Spleen (tissue), 11 donors: Measurements from ENCODE around the gene DYDC1. TPM values are rescaled to one million over a fixed set of nuclear protein-coding genes. Genes with fewer than 3 reads are reported as not detected.

Experiments
- DNase-seq: peaks from one replicate; pipeline ENCODE4 v3.0.0-alpha.2; 2020
- H3K27ac ChIP-seq, 8 donors: fragments of 200-600 bp; sonication (generic) in 7 of 8; 1 replicate in 4 of 8; 2 replicates in 4 of 8; pipeline versions ENCODE4 v1.5.0 to v1.8.0; 2016 to 2021; ENCODE audit warnings: inconsistent platforms in 4 of 8, mild to moderate bottlenecking in 4 of 8, moderate library complexity in 1 of 8
- H3K27me3 ChIP-seq, 7 donors: fragments of 200-600 bp; sonication (generic) in 6 of 7; replicated peaks in 1 of 7; 1 replicate in 4 of 7; 2 replicates in 3 of 7; pipeline versions ENCODE4 v1.5.0 to v1.8.0; 2016 to 2021; ENCODE audit warnings: inconsistent platforms in 3 of 7, mild to moderate bottlenecking in 1 of 7
- H3K36me3 ChIP-seq, 6 donors: fragments of 200-600 bp; sonication (generic) in 5 of 6; 1 replicate in 4 of 6; 2 replicates in 2 of 6; pipeline versions ENCODE4 v1.5.0 to v1.8.0; 2016 to 2021; ENCODE audit warnings: inconsistent platforms in 2 of 6
- H3K4me1 ChIP-seq, 6 donors: fragments of 200-600 bp; sonication (generic) in 5 of 6; 1 replicate in 3 of 6; 2 replicates in 3 of 6; pipeline versions ENCODE4 v1.5.0 to v1.8.0; 2016 to 2021; ENCODE audit warnings: inconsistent platforms in 3 of 6
- H3K4me3 ChIP-seq, 8 donors: fragments of 200-600 bp; sonication (generic) in 7 of 8; 1 replicate in 4 of 8; 2 replicates in 4 of 8; pipeline versions ENCODE4 v1.5.0 to v1.8.0; 2016 to 2021; ENCODE audit warnings: inconsistent platforms in 4 of 8, mild to moderate bottlenecking in 4 of 8, moderate library complexity in 2 of 8
- H3K9me3 ChIP-seq, 8 donors: fragments of 200-600 bp; sonication (generic) in 7 of 8; 1 replicate in 4 of 8; 2 replicates in 4 of 8; pipeline versions ENCODE4 v1.5.0 to v1.8.0; 2016 to 2021; ENCODE audit warnings: inconsistent platforms in 4 of 8
- POLR2A ChIP-seq, 3 donors: fragments of 450-650 bp; IDR thresholded peaks; one replicate each; pipeline ENCODE4 v1.5.1; 2017; ENCODE audit warnings: antibody characterized with exemption in 3 of 3, mild to moderate bottlenecking in 1 of 3
- POLR2AphosphoS5 ChIP-seq, 3 donors: sonication (generic); formaldehyde crosslinking; IDR thresholded peaks; one replicate each; pipeline ENCODE4 v1.5.1; 2017; ENCODE audit warnings: antibody characterized with exemption in 3 of 3
- WGBS, 5 donors: extraction: QIAGEN DNeasy Blood & Tissue Kit in 3 of 5; methylation state at CpG; one replicate each; pipeline versions ENCODE4 v1.1.5 to v1.1.7; 2013 to 2018; 5-methylcytosine and 5-hydroxymethylcytosine counted together
- intact Hi-C: fragments of 100-400 bp; cut with DNase I; formaldehyde crosslinking; loops from one replicate; pipeline ENCODE4 v1.15.0; 2023; ENCODE audit warnings: low total_unique reads
- polyA plus RNA-seq, 3 donors: library from polyadenylated mRNA; stranded (reverse); fragments of 200-250 nt; gene quantifications; one replicate each; pipeline ENCODE4 v1.2.1, GENCODE V29; 2013
- total RNA-seq, 7 donors: library from RNA; depleted of rRNA in 3 of 7; stranded (reverse); fragments of >200 nt in 3 of 7; fragmentation: NEBNext Ultra II Directional in 4 of 7; extraction: Animal tissue kit (Norgen Biotek cat#: 25700) in 4 of 7; gene quantifications; one replicate each; pipeline versions ENCODE4 v1.1.0 to v1.2.1, GENCODE V29; 2016 to 2021
- TF ChIP-seq, protein P1 (sequence below), 11 experiments: fragments of 200-600 bp in 7 of 11; fragments of 450-650 bp in 4 of 11; sonication (generic) in 4 of 11; IDR thresholded peaks in 8 of 11; conservative IDR thresholded peaks in 3 of 11; 1 replicate in 7 of 11; 2 replicates in 4 of 11; pipeline versions ENCODE4 v1.4.0 to v1.8.0; 2016 to 2021; ENCODE audit warnings: antibody characterized with exemption in 11 of 11, inconsistent platforms in 4 of 11, mild to moderate bottlenecking in 1 of 11
- donor health status: healthy with polysubstance abuse.
- donor health status: DM: no; HTN: no; CAD: no; lungs with moderate emphysema.
- donor health status: DM: no; HTN: no; CAD: no.
- donor health status: Bipolar disorder and iron deficiency.
- donor health status: healthy.
- donor health status: DM: no; HTN: no; CAD: no.
- donor health status: DM: yes; HTN: yes; CAD: no.

DYDC1 gene
- total and polyA plus RNA-seq, 10 donors = not detected

DNA sequence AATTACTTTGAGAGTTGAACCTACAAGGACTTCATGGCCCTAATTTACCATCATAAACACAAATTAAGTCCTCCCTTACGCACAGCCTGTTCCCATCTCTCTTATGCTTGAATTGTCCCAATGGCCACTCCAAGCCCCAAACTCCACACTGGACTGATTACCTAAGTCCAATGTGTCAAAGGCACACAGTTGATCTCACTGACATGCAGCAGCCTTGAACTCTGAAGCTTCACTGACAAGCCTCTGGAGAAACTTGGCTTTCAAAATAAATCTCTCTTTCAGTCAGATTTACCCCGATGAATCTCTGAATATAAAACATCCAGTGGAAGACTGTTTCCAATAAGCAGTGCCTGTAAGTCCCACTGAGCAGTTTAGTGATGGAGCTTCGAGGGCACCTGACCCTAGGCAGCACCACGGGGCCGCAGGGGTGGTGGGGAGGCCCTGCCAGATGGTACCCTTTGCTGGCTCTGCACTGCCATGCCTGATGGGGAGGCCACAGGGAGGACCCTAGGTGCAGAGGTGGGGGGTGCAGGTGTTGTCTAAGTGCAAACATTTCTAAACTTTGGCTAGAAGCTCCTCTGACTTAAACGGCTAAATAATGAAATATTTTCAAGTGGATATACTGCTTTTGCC is 63.8 kb downstream of the DYDC1 start:
- WGBS, 5 donors = 80 to 91% (median 88%) methylated on average over 6 of the region's 6 CpGs
- no peak for DNase-seq
- Histone ChIP-seq H3K9me3 (peaks cover 3 to 28% (median 16%) of the 10 kb centered on the region in 8 donors), H3K4me1 (no peaks in the 10 kb centered on the region), H3K36me3 (no peaks in the 10 kb centered on the region), H3K4me3 (no peak overlapping the region), H3K27me3 (peaks cover 0 to 8% (median 0%) of the 10 kb centered on the region in 7 donors), H3K27ac (no peak overlapping the region)
- TF ChIP-seq POLR2AphosphoS5 (IDR thresholded peaks at IDR 0.05) = no peak
- TF ChIP-seq, protein P1, sequence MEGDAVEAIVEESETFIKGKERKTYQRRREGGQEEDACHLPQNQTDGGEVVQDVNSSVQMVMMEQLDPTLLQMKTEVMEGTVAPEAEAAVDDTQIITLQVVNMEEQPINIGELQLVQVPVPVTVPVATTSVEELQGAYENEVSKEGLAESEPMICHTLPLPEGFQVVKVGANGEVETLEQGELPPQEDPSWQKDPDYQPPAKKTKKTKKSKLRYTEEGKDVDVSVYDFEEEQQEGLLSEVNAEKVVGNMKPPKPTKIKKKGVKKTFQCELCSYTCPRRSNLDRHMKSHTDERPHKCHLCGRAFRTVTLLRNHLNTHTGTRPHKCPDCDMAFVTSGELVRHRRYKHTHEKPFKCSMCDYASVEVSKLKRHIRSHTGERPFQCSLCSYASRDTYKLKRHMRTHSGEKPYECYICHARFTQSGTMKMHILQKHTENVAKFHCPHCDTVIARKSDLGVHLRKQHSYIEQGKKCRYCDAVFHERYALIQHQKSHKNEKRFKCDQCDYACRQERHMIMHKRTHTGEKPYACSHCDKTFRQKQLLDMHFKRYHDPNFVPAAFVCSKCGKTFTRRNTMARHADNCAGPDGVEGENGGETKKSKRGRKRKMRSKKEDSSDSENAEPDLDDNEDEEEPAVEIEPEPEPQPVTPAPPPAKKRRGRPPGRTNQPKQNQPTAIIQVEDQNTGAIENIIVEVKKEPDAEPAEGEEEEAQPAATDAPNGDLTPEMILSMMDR (IDR thresholded peaks at IDR 0.05 in 8 of 11, conservative IDR thresholded peaks at IDR 0.05 in 3 of 11) = no peak
- intact Hi-C loops = no loop called here

DNA sequence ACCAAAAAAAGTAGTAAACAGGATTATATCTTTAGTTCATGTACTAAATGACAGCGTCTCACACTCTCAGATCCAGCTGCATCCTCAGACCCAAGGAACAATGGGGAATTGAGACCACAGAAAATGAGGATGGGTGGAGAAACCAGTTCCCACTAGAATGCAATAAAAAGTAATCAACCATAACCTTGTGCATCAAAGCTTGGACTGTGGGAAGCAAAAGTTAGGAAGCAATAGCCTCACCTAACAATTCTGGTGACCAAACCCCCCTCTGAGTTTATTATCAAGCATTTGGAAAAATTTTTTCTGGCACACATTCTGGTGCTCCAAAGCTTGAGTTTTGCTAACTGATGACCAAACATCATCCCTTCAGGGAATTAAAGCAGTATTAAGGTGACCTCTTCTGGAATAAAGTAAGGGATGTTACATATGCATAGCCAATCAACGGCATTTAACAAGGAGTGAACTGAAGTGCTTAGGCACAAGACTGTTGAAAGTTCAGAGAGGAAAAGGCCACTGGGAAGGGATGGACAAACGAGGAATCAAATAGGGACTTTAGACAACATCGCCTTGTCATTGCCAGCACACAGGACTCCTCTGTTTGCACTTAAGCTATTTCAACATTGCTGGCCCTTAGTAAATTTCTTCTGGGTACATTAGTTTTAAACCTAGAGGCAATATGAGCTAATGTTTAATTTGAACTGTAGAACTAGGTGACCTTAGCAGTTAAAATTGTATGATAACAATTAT is 65.9 kb downstream of the DYDC1 start:
- peaks cover 0 to 8% (median 0%) of the 10 kb centered on the region in 7 donors for H3K27me3 ChIP-seq
- no peaks in the 10 kb centered on the region for H3K36me3 ChIP-seq
- intact Hi-C loops = no loop called here
- H3K9me3 ChIP-seq = peaks cover 0 to 7% (median 0%) of the 10 kb centered on the region in 8 donors
- DNase-seq = no peak
- 76 to 83% (median 80%) methylated on average over 4 of the region's 4 CpGs for WGBS, 5 donors
- TF ChIP-seq POLR2AphosphoS5 (IDR thresholded peaks at IDR 0.05) (no peak), POLR2A (IDR thresholded peaks at IDR 0.05) (no peak)
- TF ChIP-seq, protein P1 (IDR thresholded peaks at IDR 0.05 in 8 of 11, conservative IDR thresholded peaks at IDR 0.05 in 3 of 11) = no peak
- no peak overlapping the region for H3K4me3 ChIP-seq
- H3K27ac ChIP-seq = no peak overlapping the region
- H3K4me1 ChIP-seq = no peaks in the 10 kb centered on the region

- intact Hi-C loops = no loop called here
These were observed 66.9 kb downstream of the DYDC1 start, which contains the start of gene MAT1A for GRCh38 chr10:80289451-80290287. Gene MAT1A (minus strand): TSS chr10:80289658. CDS start chr10:80289423, 235 bp downstream.

More at GRCh38 chr10:80289451-80290287, 66.9 kb downstream of the DYDC1 start, which contains the start of gene MAT1A:
- Histone ChIP-seq H3K4me3 (no peak within 1 kb of the TSS), H3K4me1 (no peaks in the 10 kb centered on the region), H3K27ac (no peak within 1 kb of the TSS), H3K36me3 (no peaks in the 10 kb centered on the region), H3K27me3 (peaks cover 0 to 8% (median 0%) of the 10 kb centered on the region in 7 donors), H3K9me3 (no peaks in the 10 kb centered on the region)
- TF ChIP-seq POLR2A (IDR thresholded peaks at IDR 0.05) = no peak
- TF ChIP-seq, protein P1 (IDR thresholded peaks at IDR 0.05 in 8 of 11, conservative IDR thresholded peaks at IDR 0.05 in 3 of 11) = no peak
- TF ChIP-seq POLR2AphosphoS5 (IDR thresholded peaks at IDR 0.05) = no peak
- DNase-seq = no peak
- WGBS, 5 donors = 31 to 42% (median 36%) methylated on average over 9 of the region's 9 CpGs
